Osteoblast (primary cell): ENCODE results near the gene SAPCD2. TPM values are rescaled to one million over a fixed set of nuclear protein-coding genes. Genes with fewer than 3 reads are reported as not detected.

Source experiments
- DNase-seq: peaks from one replicate; pipeline ENCODE4 v3.0.0; 2011; ENCODE audit warnings: low spot score, mixed read lengths; ENCODE audit not compliant: insufficient read length; ENCODE audit errors: missing footprints
- H2AFZ ChIP-seq: 2 replicates; pipeline ENCODE4 v1.6.0; 2011; ENCODE audit warnings: mild to moderate bottlenecking, low read length
- H3K27ac ChIP-seq: 2 replicates; pipeline ENCODE4 v1.5.1; 2011; ENCODE audit warnings: mild to moderate bottlenecking, low read depth, low read length, moderate library complexity
- H3K27me3 ChIP-seq: 2 replicates; pipeline ENCODE4 v1.6.0; 2012; ENCODE audit warnings: mild to moderate bottlenecking, control low read depth, inconsistent platforms, low read length, moderate library complexity; ENCODE audit not compliant: insufficient read depth
- H3K36me3 ChIP-seq: 2 replicates; pipeline ENCODE4 v1.5.1; 2011; ENCODE audit warnings: mild to moderate bottlenecking, low read length, control low read depth, moderate library complexity; ENCODE audit not compliant: insufficient read depth
- H3K4me1 ChIP-seq: 2 replicates; pipeline ENCODE4 v1.5.1; 2011; ENCODE audit warnings: mild to moderate bottlenecking, low read length, control low read depth, moderate library complexity; ENCODE audit not compliant: insufficient read depth
- H3K4me2 ChIP-seq: 2 replicates; pipeline ENCODE4 v1.6.0; 2011; ENCODE audit warnings: mild to moderate bottlenecking, low read length; ENCODE audit not compliant: insufficient read depth
- H3K4me3 ChIP-seq: fragments of 200-600 bp; sonication (generic); 3 replicates; pipeline ENCODE4 v1.5.1; 2012; ENCODE audit warnings: mild to moderate bottlenecking, low read length, inconsistent platforms; ENCODE audit not compliant: insufficient read depth
- H3K79me2 ChIP-seq: 2 replicates; pipeline ENCODE4 v1.6.0; 2012; ENCODE audit warnings: mild to moderate bottlenecking, low read length, control low read depth, inconsistent platforms; ENCODE audit not compliant: insufficient read depth
- H3K9me3 ChIP-seq: 2 replicates; pipeline ENCODE4 v1.5.1; 2011; ENCODE audit warnings: low read depth, low read length, control low read depth
- H4K20me1 ChIP-seq: 2 replicates; pipeline ENCODE4 v1.6.0; 2012; ENCODE audit warnings: mild to moderate bottlenecking, low read length, control low read depth; ENCODE audit not compliant: insufficient read depth
- CTCF ChIP-seq: IDR thresholded peaks from 2 replicates; pipeline ENCODE4 v1.5.1; 2011; ENCODE audit warnings: mild to moderate bottlenecking, low read depth, low read length, moderate library complexity; ENCODE audit errors: extremely low read depth
- total RNA-seq: library from RNA; depleted of rRNA; stranded (reverse); fragments of >200 nt; gene quantifications from 2 replicates; pipeline ENCODE4 v1.2.3, GENCODE V29; 2012

SAPCD2 gene
- total RNA-seq, 1 donor = 1.1 TPM

DNA sequence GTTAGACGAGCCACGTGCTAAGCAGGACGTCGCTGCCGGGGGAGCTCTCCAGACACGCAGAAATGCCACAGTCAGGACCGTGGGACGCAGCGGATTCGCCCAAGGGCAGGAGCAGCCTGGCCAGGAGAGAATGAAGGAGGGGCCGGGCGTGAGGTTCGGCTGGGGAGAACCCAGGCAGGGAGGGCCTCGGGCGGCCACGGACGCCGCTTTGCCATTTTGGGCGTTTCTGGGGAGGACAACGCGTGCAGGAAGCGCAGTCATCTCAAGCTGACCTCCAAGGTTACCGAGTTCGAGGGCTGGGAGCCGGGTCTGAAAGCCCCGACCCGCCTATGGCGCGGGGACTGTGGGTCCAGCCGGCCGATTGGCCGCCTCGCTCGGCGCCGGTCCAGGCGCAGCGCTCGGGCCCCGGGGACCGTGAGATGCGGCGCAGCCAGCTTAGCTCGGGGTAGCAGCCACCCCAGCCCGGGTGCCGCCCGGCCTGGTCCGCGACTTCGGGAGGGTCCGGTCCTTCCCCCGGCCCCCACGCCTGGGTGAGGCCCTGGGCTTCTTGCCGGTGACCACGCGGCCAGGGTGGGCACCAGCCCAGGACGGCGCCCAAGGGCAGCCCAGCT, 15.7 kb upstream of the SAPCD2 start:
- TF ChIP-seq CTCF = no peak
- peaks cover 24% of the 10 kb centered on the region for H3K36me3 ChIP-seq
- DNase-seq = peak; percentile 90

DNA sequence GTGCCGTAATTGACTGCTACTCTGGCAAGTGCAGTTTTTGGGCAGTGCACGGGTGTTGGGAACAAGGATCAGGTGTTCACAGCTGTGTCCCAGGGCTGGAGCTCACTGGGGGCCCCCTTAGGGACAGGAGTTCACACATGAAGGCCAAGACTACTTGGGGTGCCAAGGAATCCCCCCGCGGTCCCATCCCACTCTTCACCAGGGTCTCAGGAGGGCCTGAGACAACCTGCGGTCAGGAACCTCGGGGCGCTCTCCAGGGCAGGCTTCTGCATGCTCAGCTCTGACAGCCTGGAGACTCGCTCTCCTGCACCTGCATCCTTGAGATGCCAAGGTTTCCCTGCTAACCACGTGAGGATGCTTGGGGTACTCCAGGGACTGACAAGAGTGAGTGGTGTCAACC, 14.2 kb upstream of the SAPCD2 start:
- H2AFZ ChIP-seq = no peak overlapping the region
- peak overlapping the region; percentile 27 for H3K27ac ChIP-seq
- no peak overlapping the region for H3K4me2 ChIP-seq
- no peak overlapping the region for H3K4me3 ChIP-seq
- no peaks in the 10 kb centered on the region for H3K27me3 ChIP-seq
- H3K79me2 ChIP-seq = peaks cover 41% of the 10 kb centered on the region
- no peak for DNase-seq
- peaks cover 1% of the 10 kb centered on the region for H4K20me1 ChIP-seq
- H3K4me1 ChIP-seq = peaks cover 44% of the 10 kb centered on the region
- TF ChIP-seq CTCF = no peak
- peaks cover 28% of the 10 kb centered on the region for H3K36me3 ChIP-seq
- H3K9me3 ChIP-seq = no peaks in the 10 kb centered on the region

More for the DNA sequence above, 15.7 kb upstream of the SAPCD2 start:
- Histone ChIP-seq H3K79me2 (peaks cover 33% of the 10 kb centered on the region), H3K4me2 (peak overlapping the region; percentile 98), H3K4me3 (peak overlapping the region; percentile 93), H3K27me3 (no peaks in the 10 kb centered on the region), H3K9me3 (no peaks in the 10 kb centered on the region), H3K4me1 (peaks cover 44% of the 10 kb centered on the region), H2AFZ (peak overlapping the region; percentile 63), H3K27ac (peak overlapping the region; percentile 73), H4K20me1 (peaks cover 2% of the 10 kb centered on the region)

DNA sequence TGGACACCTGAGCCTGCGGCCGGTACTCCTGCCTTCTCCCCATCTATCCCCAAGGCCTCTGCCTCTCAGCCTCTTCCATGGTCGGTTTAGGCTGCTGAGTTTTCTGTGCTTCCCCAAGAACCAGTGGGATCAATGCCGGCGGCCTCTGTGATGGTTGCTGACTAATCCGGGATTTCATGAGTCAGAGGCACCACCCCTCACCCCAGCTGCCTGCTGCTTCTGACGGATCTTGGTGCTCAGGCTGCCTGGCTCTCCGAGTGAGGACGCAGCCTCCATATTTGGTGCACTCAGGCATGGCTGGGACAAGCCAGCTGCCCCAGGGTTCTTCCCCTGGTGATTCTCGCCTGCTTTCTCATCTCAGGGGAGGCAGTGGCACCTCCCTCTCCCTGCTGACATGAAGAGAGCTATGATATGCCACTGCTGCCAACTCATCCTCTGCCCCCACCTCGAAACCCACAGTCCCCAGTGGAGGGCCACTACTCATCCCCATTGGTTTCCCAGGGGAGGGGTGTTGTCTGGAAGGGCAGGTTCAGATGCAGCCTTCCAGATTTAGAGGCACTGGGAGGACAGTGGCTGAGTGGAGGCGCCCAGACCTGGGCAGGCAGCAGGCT, 13.1 kb upstream of the SAPCD2 start:
- H3K27ac ChIP-seq = peak overlapping the region; percentile 74
- peaks cover 6% of the 10 kb centered on the region for H4K20me1 ChIP-seq
- TF ChIP-seq CTCF = no peak
- no peaks in the 10 kb centered on the region for H3K27me3 ChIP-seq
- no peaks in the 10 kb centered on the region for H3K9me3 ChIP-seq
- H3K4me3 ChIP-seq = peak overlapping the region; percentile 10
- H2AFZ ChIP-seq = peak overlapping the region; percentile 57
- peak; percentile 99 for DNase-seq
- H3K4me2 ChIP-seq = peak overlapping the region; percentile 52
- peaks cover 47% of the 10 kb centered on the region for H3K79me2 ChIP-seq
- peaks cover 29% of the 10 kb centered on the region for H3K36me3 ChIP-seq
- H3K4me1 ChIP-seq = peaks cover 44% of the 10 kb centered on the region

DNA sequence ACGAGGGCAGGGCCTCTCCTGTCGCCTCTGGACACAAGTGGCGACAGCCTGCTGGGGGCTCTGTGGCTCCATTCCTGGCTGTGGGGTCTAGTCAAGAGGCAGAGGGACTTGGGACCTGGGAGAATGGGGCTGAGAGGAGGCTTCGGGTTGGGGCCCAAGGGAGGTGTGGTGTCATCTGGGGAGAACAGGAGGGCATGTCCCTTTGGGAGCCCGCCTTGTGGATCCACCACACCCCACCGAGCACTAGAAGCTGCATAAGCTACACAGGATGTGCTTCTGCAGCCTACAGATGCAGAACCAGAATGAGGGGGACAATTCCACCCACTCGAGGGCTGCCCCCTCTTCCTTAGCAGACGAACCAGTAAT, 12.6 kb upstream of the SAPCD2 start:
- TF ChIP-seq CTCF = no peak
- peaks cover 23% of the 10 kb centered on the region for H3K36me3 ChIP-seq
- no peak for DNase-seq

More for the DNA sequence above, 12.6 kb upstream of the SAPCD2 start:
- Histone ChIP-seq H3K4me1 (peaks cover 42% of the 10 kb centered on the region), H3K27ac (peak overlapping the region; percentile 74), H3K4me2 (peak overlapping the region; percentile 43), H4K20me1 (peaks cover 6% of the 10 kb centered on the region), H2AFZ (no peak overlapping the region), H3K79me2 (peaks cover 47% of the 10 kb centered on the region), H3K9me3 (no peaks in the 10 kb centered on the region), H3K27me3 (no peaks in the 10 kb centered on the region), H3K4me3 (peak overlapping the region; percentile 10)
